ENCODE results near the gene PLEKHM3. TPM values are rescaled to one million over a fixed set of nuclear protein-coding genes. Genes with fewer than 3 reads are reported as not detected.

PLEKHM3 gene
- polyA plus RNA-seq, 1 experiment, result 7.0 TPM

GRCh38 chr2:207790898-207791297 lies 234.4 kb downstream of the PLEKHM3 start:
- H3K9me3 ChIP-seq (ENCODE audit: control insufficient read depth, insufficient read depth, low read length), result no peaks in the 10 kb centered on the region
- POLR2A ChIA-PET, result no interaction called here
- no peak overlapping the region for H3K27ac ChIP-seq (ENCODE audit: low read depth, low read length)
- peaks cover 3% of the 10 kb centered on the region for H3K27me3 ChIP-seq (ENCODE audit: control insufficient read depth, insufficient read depth, low read length)
- no peak overlapping the region for H3K4me3 ChIP-seq (ENCODE audit: low read depth, low read length)
- CTCF ChIA-PET, result no interaction called here
- no peak for TF ChIP-seq CTCF (IDR thresholded peaks at IDR 0.05; ENCODE audit: low read depth, low read length)
- no peak for DNase-seq (ENCODE audit: low read depth, low spot score)

- no peak for TF ChIP-seq CTCF (IDR thresholded peaks at IDR 0.05; ENCODE audit: low read depth, low read length)
- Histone ChIP-seq H3K27me3 (ENCODE audit: control insufficient read depth, insufficient read depth, low read length) (peaks cover 5% of the 10 kb centered on the region), H3K4me3 (ENCODE audit: low read depth, low read length) (no peak overlapping the region), H3K27ac (ENCODE audit: low read depth, low read length) (no peak overlapping the region), H3K9me3 (ENCODE audit: control insufficient read depth, insufficient read depth, low read length) (no peaks in the 10 kb centered on the region)
- DNase-seq (ENCODE audit: low read depth, low spot score), result no peak
- POLR2A ChIA-PET, result no interaction called here
- CTCF ChIA-PET, result no interaction called here
These were observed 237.5 kb downstream of the PLEKHM3 start for GRCh38 chr2:207787800-207788199.

- Histone ChIP-seq H3K9me3 (ENCODE audit: control insufficient read depth, insufficient read depth, low read length) (no peaks in the 10 kb centered on the region), H3K27me3 (ENCODE audit: control insufficient read depth, insufficient read depth, low read length) (peaks cover 5% of the 10 kb centered on the region), H3K27ac (ENCODE audit: low read depth, low read length) (no peak overlapping the region), H3K4me3 (ENCODE audit: low read depth, low read length) (no peak overlapping the region)
- no peak for DNase-seq (ENCODE audit: low read depth, low spot score)
- ChIA-PET CTCF (interaction anchor here (0.7 kb wide), 1 partner anchor 15 kb away, joined by 5 read pairs; no protein-coding TSS in a partner anchor), POLR2A (no interaction called here)
- TF ChIP-seq CTCF (IDR thresholded peaks at IDR 0.05; ENCODE audit: low read depth, low read length), result no peak
These were observed 238.3 kb downstream of the PLEKHM3 start for GRCh38 chr2:207787017-207787416.

GRCh38 chr2:207784898-207785297 lies 240.4 kb downstream of the PLEKHM3 start:
- ChIA-PET CTCF (no interaction called here), POLR2A (no interaction called here)
- Histone ChIP-seq H3K27me3 (ENCODE audit: control insufficient read depth, insufficient read depth, low read length) (peaks cover 5% of the 10 kb centered on the region), H3K9me3 (ENCODE audit: control insufficient read depth, insufficient read depth, low read length) (no peaks in the 10 kb centered on the region), H3K27ac (ENCODE audit: low read depth, low read length) (no peak overlapping the region), H3K4me3 (ENCODE audit: low read depth, low read length) (no peak overlapping the region)
- DNase-seq (ENCODE audit: low read depth, low spot score), result no peak
- TF ChIP-seq CTCF (IDR thresholded peaks at IDR 0.05; ENCODE audit: low read depth, low read length), result no peak

GRCh38 chr2:207783514-207783913 lies 241.8 kb downstream of the PLEKHM3 start:
- Histone ChIP-seq H3K9me3 (ENCODE audit: control insufficient read depth, insufficient read depth, low read length) (no peaks in the 10 kb centered on the region), H3K27me3 (ENCODE audit: control insufficient read depth, insufficient read depth, low read length) (peaks cover 5% of the 10 kb centered on the region), H3K4me3 (ENCODE audit: low read depth, low read length) (no peak overlapping the region), H3K27ac (ENCODE audit: low read depth, low read length) (no peak overlapping the region)
- TF ChIP-seq CTCF (IDR thresholded peaks at IDR 0.05; ENCODE audit: low read depth, low read length), result no peak
- ChIA-PET POLR2A (no interaction called here), CTCF (interaction anchor here (0.6 to 1.9 kb wide), 4 partner anchors 38 to 1002 kb away, joined by 3 to 7 read pairs (median 3); no protein-coding TSS in a partner anchor)
- DNase-seq (ENCODE audit: low read depth, low spot score), result no peak

All from AG04450 (cell line).